ENCODE measurements around the gene MYLK4. TPM values are rescaled to one million over a fixed set of nuclear protein-coding genes. Genes with fewer than 3 reads are reported as not detected.

The MYLK4 gene
- polyA plus RNA-seq, 1 experiment: 0.21 TPM

- CTCF ChIA-PET: interaction anchor here (0.5 to 1.3 kb wide), 3 partner anchors 14 to 218 kb away, joined by 3 to 4 read pairs (median 3); no protein-coding TSS in a partner anchor
- no peaks in the 10 kb centered on the region for H3K27me3 ChIP-seq (ENCODE audit: control insufficient read depth, insufficient read depth, low read length)
- peaks cover 1% of the 10 kb centered on the region; the same call in 1 of the 2 replicates for H3K36me3 ChIP-seq (ENCODE audit: control insufficient read depth, insufficient read depth, low read length)
- DNase-seq (ENCODE audit: low read depth): no peak
- H3K4me3 ChIP-seq (ENCODE audit: low read depth, low read length): no peak overlapping the region
- TF ChIP-seq CTCF (IDR thresholded peaks at IDR 0.05; ENCODE audit: insufficient read depth, low read depth, low read length): no peak
- POLR2A ChIA-PET: no interaction called here
These were observed 20.4 kb upstream of the MYLK4 start for GRCh38 chr6:2771079-2771478.

GRCh38 chr6:2770171-2770570, 19.4 kb upstream of the MYLK4 start:
- TF ChIP-seq CTCF (IDR thresholded peaks at IDR 0.05; ENCODE audit: insufficient read depth, low read depth, low read length): no peak
- ChIA-PET POLR2A (no interaction called here), CTCF (interaction anchor here (1.0 to 1.3 kb wide), 3 partner anchors 20 to 219 kb away, joined by 3 to 4 read pairs (median 3); partner anchors contain the start of gene MYLK4)
- no peak overlapping the region for H3K4me3 ChIP-seq (ENCODE audit: low read depth, low read length)
- H3K27me3 ChIP-seq (ENCODE audit: control insufficient read depth, insufficient read depth, low read length): no peaks in the 10 kb centered on the region
- H3K36me3 ChIP-seq (ENCODE audit: control insufficient read depth, insufficient read depth, low read length): peaks cover 1% of the 10 kb centered on the region; the same call in 1 of the 2 replicates
- DNase-seq (ENCODE audit: low read depth): no peak

GRCh38 chr6:2768696-2769095, 18.0 kb upstream of the MYLK4 start:
- H3K4me3 ChIP-seq (ENCODE audit: low read depth, low read length): no peak overlapping the region
- H3K27me3 ChIP-seq (ENCODE audit: control insufficient read depth, insufficient read depth, low read length): no peaks in the 10 kb centered on the region
- CTCF ChIA-PET: interaction anchor here (0.6 to 3.2 kb wide), 8 partner anchors 14 to 162 kb away, joined by 3 to 11 read pairs (median 3); partner anchors contain the start of gene MYLK4
- peaks cover 1% of the 10 kb centered on the region; the same call in 1 of the 2 replicates for H3K36me3 ChIP-seq (ENCODE audit: control insufficient read depth, insufficient read depth, low read length)
- no peak for TF ChIP-seq CTCF (IDR thresholded peaks at IDR 0.05; ENCODE audit: insufficient read depth, low read depth, low read length)
- POLR2A ChIA-PET: interaction anchor here (0.6 to 1.2 kb wide), 3 partner anchors 15 to 1444 kb away, joined by 3 to 9 read pairs (median 3); partner anchors contain the start of gene TUBB2A
- DNase-seq (ENCODE audit: low read depth): no peak

- DNase-seq (ENCODE audit: low read depth): no peak
- POLR2A ChIA-PET: interaction anchor here (1.2 kb wide), 1 partner anchor 389 kb away, joined by 9 read pairs; the partner anchor contains the start of gene TUBB2A
- CTCF ChIA-PET: interaction anchor here (0.6 to 3.2 kb wide), 9 partner anchors 9 to 163 kb away, joined by 3 to 11 read pairs (median 3); no protein-coding TSS in a partner anchor
These were observed 17.2 kb upstream of the MYLK4 start for GRCh38 chr6:2767657-2768524.

More at GRCh38 chr6:2767657-2768524, 17.2 kb upstream of the MYLK4 start:
- no peaks in the 10 kb centered on the region for H3K27me3 ChIP-seq (ENCODE audit: control insufficient read depth, insufficient read depth, low read length)
- H3K36me3 ChIP-seq (ENCODE audit: control insufficient read depth, insufficient read depth, low read length): peaks cover 1% of the 10 kb centered on the region; the same call in 1 of the 2 replicates
- TF ChIP-seq CTCF (IDR thresholded peaks at IDR 0.05; ENCODE audit: insufficient read depth, low read depth, low read length): no peak
- peak overlapping the region; percentile 90 for H3K4me3 ChIP-seq (ENCODE audit: low read depth, low read length)
